A673 (cell line): Measurements from ENCODE around the gene BRME1.

Experiments
- EZH2 ChIP-seq: fragments of 200-600 bp; sonication (generic); IDR thresholded peaks from 2 replicates; pipeline ENCODE4 v1.6.1; 2017; ENCODE audit warnings: borderline replicate concordance, low read depth, mild to moderate bottlenecking, mixed read lengths, antibody characterized with exemption, low read length; ENCODE audit not compliant: poor library complexity, severe bottlenecking
- TF ChIP-seq, protein P1 (sequence below): fragments of 300-800, 200-600 bp; sonication (generic); conservative IDR thresholded peaks from 2 replicates; pipeline ENCODE4 v1.5.1; 2017; ENCODE audit warnings: low read depth, mild to moderate bottlenecking, antibody characterized with exemption, low read length, moderate library complexity, mixed read lengths

DNA sequence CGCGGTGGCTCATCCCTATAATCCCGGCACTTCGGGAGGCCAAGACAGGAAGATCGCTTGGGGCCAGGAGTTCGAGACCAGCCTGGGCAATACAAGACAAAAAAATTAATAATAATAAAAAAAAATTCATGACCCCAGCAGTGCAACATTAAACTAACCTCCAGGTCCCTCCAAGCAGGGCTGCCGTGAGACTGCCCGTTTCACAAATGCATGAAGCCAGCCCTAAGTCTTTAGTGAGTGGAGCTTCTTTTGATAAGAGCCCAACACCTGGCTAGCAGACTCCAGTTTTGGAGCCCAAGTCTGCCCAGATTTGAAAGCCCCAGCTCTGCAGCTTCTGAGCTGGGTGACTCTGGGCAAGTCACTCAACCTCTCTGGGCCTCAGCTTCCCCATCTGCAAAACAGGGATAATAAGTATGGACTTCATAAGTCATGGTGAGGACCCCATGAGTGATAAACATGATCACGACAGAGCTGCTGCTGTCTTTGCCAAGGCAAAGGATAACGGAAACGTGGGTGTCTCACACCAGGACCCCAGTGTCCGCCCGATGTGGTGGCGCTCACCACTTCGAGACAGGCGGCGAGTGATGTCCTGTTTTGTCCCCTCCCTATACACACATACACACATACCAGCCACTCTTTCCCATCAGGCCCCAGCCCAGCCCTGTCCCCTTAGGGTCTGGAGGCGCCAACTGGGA is 67.3 kb downstream of the BRME1 start:
- TF ChIP-seq EZH2 = no peak
- TF ChIP-seq, protein P1, sequence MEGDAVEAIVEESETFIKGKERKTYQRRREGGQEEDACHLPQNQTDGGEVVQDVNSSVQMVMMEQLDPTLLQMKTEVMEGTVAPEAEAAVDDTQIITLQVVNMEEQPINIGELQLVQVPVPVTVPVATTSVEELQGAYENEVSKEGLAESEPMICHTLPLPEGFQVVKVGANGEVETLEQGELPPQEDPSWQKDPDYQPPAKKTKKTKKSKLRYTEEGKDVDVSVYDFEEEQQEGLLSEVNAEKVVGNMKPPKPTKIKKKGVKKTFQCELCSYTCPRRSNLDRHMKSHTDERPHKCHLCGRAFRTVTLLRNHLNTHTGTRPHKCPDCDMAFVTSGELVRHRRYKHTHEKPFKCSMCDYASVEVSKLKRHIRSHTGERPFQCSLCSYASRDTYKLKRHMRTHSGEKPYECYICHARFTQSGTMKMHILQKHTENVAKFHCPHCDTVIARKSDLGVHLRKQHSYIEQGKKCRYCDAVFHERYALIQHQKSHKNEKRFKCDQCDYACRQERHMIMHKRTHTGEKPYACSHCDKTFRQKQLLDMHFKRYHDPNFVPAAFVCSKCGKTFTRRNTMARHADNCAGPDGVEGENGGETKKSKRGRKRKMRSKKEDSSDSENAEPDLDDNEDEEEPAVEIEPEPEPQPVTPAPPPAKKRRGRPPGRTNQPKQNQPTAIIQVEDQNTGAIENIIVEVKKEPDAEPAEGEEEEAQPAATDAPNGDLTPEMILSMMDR = no peak
